ENCODE measurements around the gene CXXC1.

DNA sequence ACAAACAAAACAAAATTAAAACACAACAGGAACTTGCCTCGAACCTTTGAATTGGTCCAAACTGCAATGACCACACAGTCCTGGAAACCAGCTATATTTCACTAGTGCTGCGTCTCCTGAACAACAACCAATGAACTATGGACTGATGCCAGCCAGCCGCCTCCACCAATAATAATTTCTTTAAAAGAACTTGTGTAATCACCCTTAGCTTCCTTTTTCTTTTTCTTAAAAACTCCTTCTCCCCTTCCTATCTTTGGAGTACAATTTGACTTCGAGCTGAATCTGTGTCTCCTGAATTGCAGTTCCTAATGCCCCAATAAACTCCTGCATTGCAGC lies 1.6 kb upstream of the CXXC1 start:
- TF ChIP-seq EZH2 (IDR thresholded peaks at IDR 0.05; ENCODE audit: insufficient read depth, poor library complexity, severe bottlenecking): no peak
- TF ChIP-seq EZH2phosphoT487 (IDR thresholded peaks at IDR 0.05; ENCODE audit: insufficient read depth, low read depth): no peak

All from GM23248 (cell line).